Choroid plexus epithelial cell (primary cell): Measurements from ENCODE around the gene PREPL.

ENCODE experiments used
- DNase-seq: peaks from one replicate; pipeline ENCODE4 v3.0.0-alpha.2; 2010; ENCODE audit warnings: low read depth
- H3K4me3 ChIP-seq: 2 replicates; pipeline ENCODE4 v1.5.1; 2011; ENCODE audit warnings: low read depth, mild to moderate bottlenecking, control low read depth, low read length, moderate library complexity
- TF ChIP-seq, protein P1 (sequence below): conservative IDR thresholded peaks from 2 replicates; pipeline ENCODE4 v1.5.1; 2011; ENCODE audit warnings: low read depth, mild to moderate bottlenecking, control low read depth, inconsistent platforms, low read length, moderate library complexity

The PREPL gene

DNA sequence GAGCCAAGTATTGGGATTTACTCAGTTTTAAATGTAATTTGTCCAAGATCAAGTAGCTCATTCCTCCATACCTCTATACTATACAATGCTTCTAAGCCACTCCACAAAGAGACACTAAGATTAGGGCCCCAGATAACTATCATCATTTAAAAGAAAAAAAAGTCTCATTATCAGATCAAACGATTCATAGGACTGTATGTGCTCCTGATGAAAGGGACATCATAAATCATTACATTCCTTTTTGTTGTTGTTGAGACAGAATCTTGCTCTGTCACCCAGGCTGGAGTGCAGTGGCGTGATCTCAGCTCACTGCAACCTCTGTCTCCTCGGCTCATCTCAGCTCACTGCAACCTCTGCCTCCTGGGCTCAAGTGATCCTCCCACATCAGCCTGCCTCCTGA, 88.2 kb downstream of the PREPL start:
- TF ChIP-seq, protein P1, sequence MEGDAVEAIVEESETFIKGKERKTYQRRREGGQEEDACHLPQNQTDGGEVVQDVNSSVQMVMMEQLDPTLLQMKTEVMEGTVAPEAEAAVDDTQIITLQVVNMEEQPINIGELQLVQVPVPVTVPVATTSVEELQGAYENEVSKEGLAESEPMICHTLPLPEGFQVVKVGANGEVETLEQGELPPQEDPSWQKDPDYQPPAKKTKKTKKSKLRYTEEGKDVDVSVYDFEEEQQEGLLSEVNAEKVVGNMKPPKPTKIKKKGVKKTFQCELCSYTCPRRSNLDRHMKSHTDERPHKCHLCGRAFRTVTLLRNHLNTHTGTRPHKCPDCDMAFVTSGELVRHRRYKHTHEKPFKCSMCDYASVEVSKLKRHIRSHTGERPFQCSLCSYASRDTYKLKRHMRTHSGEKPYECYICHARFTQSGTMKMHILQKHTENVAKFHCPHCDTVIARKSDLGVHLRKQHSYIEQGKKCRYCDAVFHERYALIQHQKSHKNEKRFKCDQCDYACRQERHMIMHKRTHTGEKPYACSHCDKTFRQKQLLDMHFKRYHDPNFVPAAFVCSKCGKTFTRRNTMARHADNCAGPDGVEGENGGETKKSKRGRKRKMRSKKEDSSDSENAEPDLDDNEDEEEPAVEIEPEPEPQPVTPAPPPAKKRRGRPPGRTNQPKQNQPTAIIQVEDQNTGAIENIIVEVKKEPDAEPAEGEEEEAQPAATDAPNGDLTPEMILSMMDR = no peak
- no peak overlapping the region for H3K4me3 ChIP-seq
- no peak for DNase-seq

DNA sequence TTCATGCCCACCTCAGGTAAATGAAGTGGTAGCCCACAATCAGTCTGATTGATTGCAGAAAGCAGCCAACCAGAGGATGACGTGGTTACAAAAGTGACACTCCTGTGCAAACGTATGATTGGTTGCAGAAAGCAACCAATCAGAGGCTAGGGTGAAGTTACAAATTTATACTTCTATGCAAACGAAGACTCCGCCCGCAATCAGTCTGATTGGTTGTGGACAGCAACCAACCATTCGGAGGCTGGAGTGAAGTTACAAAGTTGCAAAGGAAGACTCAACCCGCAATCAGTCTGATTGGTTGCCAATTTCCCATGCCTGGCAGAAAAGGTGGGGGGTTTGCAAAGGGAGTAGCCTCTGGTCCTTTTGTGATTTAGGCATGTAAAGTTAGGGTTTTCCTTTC, 90.0 kb downstream of the PREPL start:
- no peak for DNase-seq
- no peak overlapping the region for H3K4me3 ChIP-seq
- TF ChIP-seq, protein P1 = no peak

DNA sequence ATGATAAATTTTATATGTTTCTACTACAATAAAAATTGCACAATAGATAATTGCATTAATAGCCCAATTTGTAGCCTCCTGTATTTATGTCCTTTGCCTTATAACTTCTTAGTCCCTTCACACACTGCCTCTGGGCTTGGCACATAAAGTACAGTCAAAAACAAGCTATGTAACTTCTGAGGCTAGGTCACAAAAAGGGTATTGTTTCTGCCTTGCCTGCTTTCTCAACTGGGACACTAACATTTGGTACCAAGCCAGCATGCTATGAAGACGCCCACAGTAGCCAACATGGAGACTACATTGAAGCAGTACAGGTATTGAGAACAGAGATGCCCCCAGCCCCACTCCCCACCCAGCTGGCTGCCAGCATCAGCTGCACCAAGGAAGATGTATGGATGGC, 91.5 kb downstream of the PREPL start:
- TF ChIP-seq, protein P1 = no peak
- DNase-seq = no peak
- H3K4me3 ChIP-seq = no peak overlapping the region

DNA sequence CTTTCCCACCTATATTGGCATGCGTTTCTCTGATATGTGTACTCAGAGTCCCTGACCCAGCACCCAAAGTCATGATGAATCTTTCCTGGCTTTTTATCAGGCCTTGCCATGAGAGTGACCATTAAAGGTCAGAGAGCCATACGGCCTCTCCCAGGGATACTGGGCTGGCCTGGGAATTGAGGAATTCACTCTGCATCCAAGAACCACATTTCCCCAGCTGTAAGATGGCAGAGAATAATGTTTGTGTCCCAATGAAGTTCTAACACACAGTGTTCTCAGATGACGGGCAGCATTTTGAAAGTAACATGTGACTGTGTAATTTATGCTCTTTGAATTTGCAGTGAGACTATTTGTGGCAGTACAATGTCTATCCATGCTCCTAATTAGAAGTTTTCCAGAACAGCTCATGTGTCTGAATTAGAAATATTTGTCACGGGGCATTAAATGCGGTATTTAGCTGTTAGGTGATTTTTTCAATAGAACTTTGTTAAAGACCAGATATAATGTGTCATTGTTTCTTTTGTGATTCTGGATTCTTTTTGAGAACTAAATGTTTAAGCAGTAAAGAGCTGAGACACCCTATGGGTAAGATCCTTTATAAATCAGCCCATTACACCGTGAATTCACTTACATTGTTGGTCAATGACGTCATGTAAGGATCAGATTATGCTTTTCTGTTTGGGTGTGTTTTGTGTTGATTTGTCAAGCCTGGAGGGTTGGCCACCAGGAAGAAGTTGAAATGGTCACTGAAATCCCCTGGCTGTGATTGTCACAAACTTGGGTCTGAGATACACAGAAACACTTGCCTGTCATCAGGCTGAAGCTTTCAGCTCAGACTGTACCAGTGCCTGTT, 93.3 kb downstream of the PREPL start:
- peak; percentile 44 for DNase-seq
- no peak overlapping the region for H3K4me3 ChIP-seq
- TF ChIP-seq, protein P1 = no peak
